Caco-2 (cell line): ENCODE measurements around the gene PRLH. TPM values are rescaled to one million over a fixed set of nuclear protein-coding genes. Genes with fewer than 3 reads are reported as not detected.

Experiments used
- BruUV-seq: library from RNA; stranded (reverse); fragments of 400-500 nt; replicated peaks from 2 replicates; lab custom pipeline; 2021; lab: Mats Ljungman, UMichigan
- CTCF ChIA-PET: fragments of 300-600 bp; sonication (Branson Sonifier 250); formaldehyde crosslinking; loops from one replicate; lab custom pipeline; 2022; ENCODE audit warnings: antibody characterized with exemption; lab: Charles Lee
- POLR2A ChIA-PET: fragments of 300-600 bp; sonication (Branson Sonifier 250); formaldehyde crosslinking; loops from one replicate; lab custom pipeline; 2022; ENCODE audit warnings: antibody characterized with exemption; lab: Charles Lee
- DNase-seq, 2 experiments: peaks; one replicate each; pipeline versions ENCODE4 v3.0.0 to v3.0.0-alpha.2; 2020 to 2022
- H3K27me3 ChIP-seq: replicated peaks from 2 replicates; pipeline ENCODE4 v1.6.0; 2011; ENCODE audit warnings: low read length; ENCODE audit not compliant: control insufficient read depth, insufficient read depth
- H3K36me3 ChIP-seq: 2 replicates; pipeline ENCODE4 v1.5.1; 2011; ENCODE audit warnings: low read length; ENCODE audit not compliant: control insufficient read depth, insufficient read depth
- H3K4me1 ChIP-seq: fragments of 250-450 bp; sonication (Bioruptor Pico); 2 replicates; pipeline ENCODE4 v1.5.1; 2020; ENCODE audit warnings: mild to moderate bottlenecking
- H3K4me3 ChIP-seq: 2 replicates; pipeline ENCODE4 v1.5.1; 2011; ENCODE audit warnings: low read depth, mild to moderate bottlenecking, control low read depth, low read length
- H3K9me3 ChIP-seq: fragments of 250-450 bp; sonication (Bioruptor Pico); 2 replicates; pipeline ENCODE4 v1.5.1; 2020; ENCODE audit warnings: mild to moderate bottlenecking, moderate library complexity
- H3K27ac Mint-ChIP-seq: one replicate; pipeline ENCODE4 v1.8.0; 2022; ENCODE audit warnings: mixed read lengths; ENCODE audit not compliant: unreplicated experiment
- H3K27me3 Mint-ChIP-seq: one replicate; pipeline ENCODE4 v1.8.0; 2022; ENCODE audit warnings: mixed read lengths; ENCODE audit not compliant: insufficient read depth, unreplicated experiment
- H3K36me3 Mint-ChIP-seq: one replicate; pipeline ENCODE4 v1.8.0; 2022; ENCODE audit warnings: mild to moderate bottlenecking, mixed read lengths; ENCODE audit not compliant: insufficient read depth, unreplicated experiment
- H3K4me1 Mint-ChIP-seq: one replicate; pipeline ENCODE4 v1.8.0; 2022; ENCODE audit warnings: low read depth, mixed read lengths; ENCODE audit not compliant: unreplicated experiment
- H3K4me3 Mint-ChIP-seq: one replicate; pipeline ENCODE4 v1.8.0; 2022; ENCODE audit warnings: mild to moderate bottlenecking, moderate library complexity, mixed read lengths; ENCODE audit not compliant: unreplicated experiment
- H3K9me3 Mint-ChIP-seq: one replicate; pipeline ENCODE4 v1.8.0; 2022; ENCODE audit warnings: mixed read lengths; ENCODE audit not compliant: unreplicated experiment
- intact Hi-C: fragments of 100-400 bp; cut with micrococcal nuclease; formaldehyde crosslinking; loops from one replicate; pipeline ENCODE4 v1.10.0; 2022; ENCODE audit not compliant: unreplicated experiment
- total RNA-seq: library from RNA; stranded (reverse); gene quantifications from 2 replicates; pipeline ENCODE4 v1.2.3, GENCODE V29; 2022
- TF ChIP-seq, protein P1 (sequence below), 2 experiments: fragments of 200-600 bp in 1 of 2; IDR thresholded peaks; 1 replicate in 1 of 2; 2 replicates in 1 of 2; pipeline versions ENCODE4 v1.5.1 to v1.8.0; 2011 to 2022; ENCODE audit warnings: antibody characterized with exemption in 1 of 2, control low read depth in 1 of 2, inconsistent platforms in 1 of 2, low read depth in 1 of 2, low read length in 1 of 2, mild to moderate bottlenecking in 1 of 2, moderate library complexity in 1 of 2; ENCODE audit not compliant: insufficient read depth in 1 of 2, severe bottlenecking in 1 of 2, unreplicated experiment in 1 of 2

Gene PRLH
- total RNA-seq, 1 experiment from 2014 or later = not detected

DNA sequence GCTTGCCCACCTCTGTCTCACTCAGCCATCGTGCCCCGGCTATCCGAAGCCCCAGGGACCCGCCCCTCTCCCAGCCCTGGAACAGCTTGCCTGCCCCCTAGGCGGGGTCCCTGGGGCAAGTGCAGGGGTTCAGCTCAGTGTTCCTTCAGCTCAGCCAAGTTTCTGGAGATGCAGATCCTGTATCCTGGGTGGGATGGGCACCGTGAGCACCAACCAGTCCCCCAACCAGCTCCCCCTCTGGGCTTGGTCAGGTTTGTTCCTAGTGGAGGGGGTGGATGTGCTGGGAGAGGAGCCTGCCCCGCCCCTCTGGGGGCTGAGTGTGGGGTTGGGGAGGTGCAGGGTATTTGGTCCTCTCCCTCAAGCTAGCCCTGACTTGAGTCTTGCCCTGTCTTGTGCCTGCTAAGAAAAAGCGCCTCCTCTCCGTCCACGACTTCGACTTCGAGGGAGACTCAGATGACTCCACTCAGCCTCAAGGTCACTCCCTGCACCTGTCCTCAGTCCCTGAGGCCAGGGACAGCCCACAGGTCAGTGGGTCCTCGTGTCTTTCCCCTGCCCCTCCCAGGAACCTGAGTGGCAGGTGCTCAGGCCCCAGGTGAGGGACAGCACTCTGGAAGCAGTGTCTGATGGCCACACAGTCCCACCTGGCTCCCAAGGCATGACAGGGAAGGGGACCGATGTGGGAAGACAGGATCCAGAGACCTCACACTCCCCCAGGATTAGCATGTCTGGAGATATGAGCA lies 46.7 kb upstream of the PRLH start:
- no peaks in the 10 kb centered on the region for H3K9me3 Mint-ChIP-seq
- no TSS peak for BruUV-seq
- TF ChIP-seq, protein P1, sequence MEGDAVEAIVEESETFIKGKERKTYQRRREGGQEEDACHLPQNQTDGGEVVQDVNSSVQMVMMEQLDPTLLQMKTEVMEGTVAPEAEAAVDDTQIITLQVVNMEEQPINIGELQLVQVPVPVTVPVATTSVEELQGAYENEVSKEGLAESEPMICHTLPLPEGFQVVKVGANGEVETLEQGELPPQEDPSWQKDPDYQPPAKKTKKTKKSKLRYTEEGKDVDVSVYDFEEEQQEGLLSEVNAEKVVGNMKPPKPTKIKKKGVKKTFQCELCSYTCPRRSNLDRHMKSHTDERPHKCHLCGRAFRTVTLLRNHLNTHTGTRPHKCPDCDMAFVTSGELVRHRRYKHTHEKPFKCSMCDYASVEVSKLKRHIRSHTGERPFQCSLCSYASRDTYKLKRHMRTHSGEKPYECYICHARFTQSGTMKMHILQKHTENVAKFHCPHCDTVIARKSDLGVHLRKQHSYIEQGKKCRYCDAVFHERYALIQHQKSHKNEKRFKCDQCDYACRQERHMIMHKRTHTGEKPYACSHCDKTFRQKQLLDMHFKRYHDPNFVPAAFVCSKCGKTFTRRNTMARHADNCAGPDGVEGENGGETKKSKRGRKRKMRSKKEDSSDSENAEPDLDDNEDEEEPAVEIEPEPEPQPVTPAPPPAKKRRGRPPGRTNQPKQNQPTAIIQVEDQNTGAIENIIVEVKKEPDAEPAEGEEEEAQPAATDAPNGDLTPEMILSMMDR (IDR thresholded peaks at IDR 0.05; ENCODE audit: insufficient read depth in 1 of 2, low read depth in 1 of 2, low read length in 1 of 2, severe bottlenecking in 1 of 2, unreplicated experiment in 1 of 2) = no peak
- no peak overlapping the region for H3K27ac Mint-ChIP-seq
- Histone ChIP-seq H3K9me3 (no peaks in the 10 kb centered on the region), H3K27me3 (no peaks in the 10 kb centered on the region), H3K4me1 (no peaks in the 10 kb centered on the region), H3K36me3 (no peaks in the 10 kb centered on the region), H3K4me3 (no peak overlapping the region)
- H3K36me3 Mint-ChIP-seq = no peaks in the 10 kb centered on the region
- intact Hi-C loops = no loop called here
- no peak overlapping the region for H3K4me3 Mint-ChIP-seq
- ChIA-PET POLR2A (no interaction called here), CTCF (interaction anchor here (1.1 kb wide), 1 partner anchor 52 kb away, joined by 3 read pairs; no protein-coding TSS in a partner anchor)
- DNase-seq = no peak
- H3K27me3 Mint-ChIP-seq = no peaks in the 10 kb centered on the region
- no peaks in the 10 kb centered on the region for H3K4me1 Mint-ChIP-seq

- ChIA-PET POLR2A (no interaction called here), CTCF (interaction anchor here (1.1 to 1.7 kb wide), 2 partner anchors 8 to 51 kb away, joined by 3 to 6 read pairs; no protein-coding TSS in a partner anchor)
These were observed 46.1 kb upstream of the PRLH start for GRCh38 chr2:237520290-237520689.

GRCh38 chr2:237524631-237525030 lies 41.7 kb upstream of the PRLH start:
- ChIA-PET CTCF (no interaction called here), POLR2A (no interaction called here)
- intact Hi-C loops = no loop called here
- TF ChIP-seq, protein P1 (IDR thresholded peaks at IDR 0.05; ENCODE audit: insufficient read depth in 1 of 2, low read depth in 1 of 2, low read length in 1 of 2, severe bottlenecking in 1 of 2, unreplicated experiment in 1 of 2) = no peak
- H3K27me3 Mint-ChIP-seq = no peaks in the 10 kb centered on the region
- no peak overlapping the region for H3K4me3 ChIP-seq
- H3K36me3 Mint-ChIP-seq = no peaks in the 10 kb centered on the region
- BruUV-seq = no TSS peak
- H3K4me1 Mint-ChIP-seq = no peaks in the 10 kb centered on the region
- no peak overlapping the region for H3K27ac Mint-ChIP-seq
- no peaks in the 10 kb centered on the region for H3K36me3 ChIP-seq
- no peaks in the 10 kb centered on the region for H3K9me3 Mint-ChIP-seq
- H3K4me3 Mint-ChIP-seq = no peak overlapping the region
- H3K27me3 ChIP-seq = no peaks in the 10 kb centered on the region
- no peaks in the 10 kb centered on the region for H3K9me3 ChIP-seq
- no peak for DNase-seq
- H3K4me1 ChIP-seq = no peaks in the 10 kb centered on the region

More at GRCh38 chr2:237520290-237520689, 46.1 kb upstream of the PRLH start:
- BruUV-seq = no TSS peak
- Mint-ChIP-seq H3K4me1 (no peaks in the 10 kb centered on the region), H3K9me3 (no peaks in the 10 kb centered on the region), H3K36me3 (no peaks in the 10 kb centered on the region), H3K27me3 (no peaks in the 10 kb centered on the region), H3K4me3 (no peak overlapping the region), H3K27ac (no peak overlapping the region)
- H3K4me3 ChIP-seq = no peak overlapping the region
- TF ChIP-seq, protein P1 (IDR thresholded peaks at IDR 0.05; ENCODE audit: insufficient read depth in 1 of 2, low read depth in 1 of 2, low read length in 1 of 2, severe bottlenecking in 1 of 2, unreplicated experiment in 1 of 2) = no peak
- no peaks in the 10 kb centered on the region for H3K27me3 ChIP-seq
- no peaks in the 10 kb centered on the region for H3K9me3 ChIP-seq
- H3K36me3 ChIP-seq = no peaks in the 10 kb centered on the region
- DNase-seq = no peak
- H3K4me1 ChIP-seq = no peaks in the 10 kb centered on the region
- intact Hi-C loops = no loop called here
